SH-SY5Y (cell line): ENCODE results near the gene MTR.

Experiments
- GATA2 ChIP-seq: IDR thresholded peaks from 2 replicates; pipeline ENCODE4 v1.6.1; 2011; ENCODE audit warnings: mild to moderate bottlenecking, low read depth, low read length
- GATA3 ChIP-seq: IDR thresholded peaks from 2 replicates; pipeline ENCODE4 v1.6.1; 2011; ENCODE audit warnings: low read depth, mild to moderate bottlenecking, low read length, moderate library complexity

DNA sequence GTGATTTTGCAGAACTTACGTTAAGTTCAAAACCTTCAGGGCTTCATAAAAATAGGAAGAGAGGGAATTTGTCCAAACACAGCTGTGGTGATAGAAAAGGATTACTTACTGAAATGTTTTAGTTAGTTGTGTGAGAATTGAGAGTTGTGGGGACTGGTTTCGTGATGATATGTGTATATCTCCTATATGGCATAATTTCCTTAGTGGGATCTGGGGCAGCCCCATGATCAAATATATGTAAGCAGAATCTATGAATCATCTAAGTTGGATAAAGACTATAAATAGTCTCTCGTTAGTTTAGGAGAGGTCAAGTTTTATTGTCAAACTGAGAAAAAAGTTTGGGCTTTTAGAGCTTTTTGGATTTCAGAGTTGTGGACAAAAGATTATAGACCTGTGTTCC lies 14.9 kb downstream of the MTR start:
- TF ChIP-seq GATA2 (no peak), GATA3 (no peak)
